ENCODE results near the gene LMNA. TPM values are rescaled to one million over a fixed set of nuclear protein-coding genes. Genes with fewer than 3 reads are reported as not detected.

Gene LMNA
- total and polyA plus RNA-seq, 10 of the 15 experiments (the other 5 are each of a cell fraction or from before 2014, with no cell fraction given), result 0.42 to 334 (median 81.1) TPM

GRCh38 chr1:156126043-156126629 lies 11.6 kb downstream of the LMNA start:
- no peaks in the 10 kb centered on the region for H3K9me3 ChIP-seq (replicated peaks; ENCODE audit: control insufficient read depth, insufficient read depth, low read length)
- H3K9ac ChIP-seq (ENCODE audit: control insufficient read depth, insufficient read depth, low read length), result peak overlapping the region; percentile 50
- no peaks in the 10 kb centered on the region for H4K20me1 ChIP-seq (ENCODE audit: control insufficient read depth, insufficient read depth)
- no peaks in the 10 kb centered on the region for H3K27me3 ChIP-seq (replicated peaks in 1 of 2; ENCODE audit: control insufficient read depth in 2 of 2, insufficient read depth in 2 of 2, low read length in 1 of 2)
- intact Hi-C loops (cut with micrococcal nuclease; ENCODE audit: unreplicated experiment), result no loop called here
- in situ Hi-C loops (cut with MboI), result no loop called here
- no peak for FAIRE-seq
- ATAC-seq, result peak; percentile 56
- peak overlapping the region; percentile 49; the same call in 1 of the 2 replicates for H2AFZ ChIP-seq (ENCODE audit: control insufficient read depth, low read depth, low read length)
- BruUV-seq (replicated peaks), result no TSS peak
- ChIA-PET RAD21 (ENCODE audit: unreplicated experiment) (interaction anchor here (0.6 to 22.2 kb wide), 6 partner anchors 10 to 212 kb away, joined by 3 to 695 read pairs (median 20); partner anchors contain the start of genes CCT3 and LMNA), CTCF (interaction anchor here (0.7 to 25.7 kb wide), 7 partner anchors 12 to 99 kb away, joined by 3 to 1294 read pairs (median 15); partner anchors contain the start of genes LMNA and SEMA4A), POLR2A (interaction anchor here (0.6 to 7.0 kb wide), 7 partner anchors 9 to 148 kb away, joined by 4 to 89 read pairs (median 10); partner anchors contain the start of gene LMNA), SMC1A (ENCODE audit: uncharacterized antibody, unreplicated experiment) (interaction anchor here (1.0 to 23.6 kb wide), 6 partner anchors 9 to 99 kb away, joined by 3 to 874 read pairs (median 22); partner anchors contain the start of genes LMNA and PMF1)
- no peak for DNase-seq (ENCODE audit: low read depth, low spot score)
- peak overlapping the region; percentile 87 for H3K27ac ChIP-seq (ENCODE audit: control insufficient read depth, insufficient read depth)
- 3% methylated on average over 11 of the region's 11 CpGs for WGBS (ENCODE audit: insufficient coverage, insufficient replicate concordance, low lambda C conversion rate, missing lambda C conversion rate)
- H3K79me2 ChIP-seq (ENCODE audit: control insufficient read depth, insufficient read depth, low read length), result peaks cover 61% of the 10 kb centered on the region
- peaks cover 0 to 3% of the 10 kb centered on the region in 2 experiments; a peak in 2 of 4 replicates for H3K36me3 ChIP-seq (ENCODE audit: control insufficient read depth in 2 of 2, insufficient read depth in 2 of 2, low read length in 1 of 2)
- H3K4me1 ChIP-seq (ENCODE audit: control insufficient read depth, insufficient read depth, low read length), result peaks cover 72% of the 10 kb centered on the region
- H3K4me3 ChIP-seq, result peak overlapping the region; percentile 39; the same call in 1 of the 2 replicates
- H3K4me2 ChIP-seq (ENCODE audit: control insufficient read depth, insufficient read depth), result peak overlapping the region; percentile 78
- TF ChIP-seq HDGF (IDR thresholded peaks at IDR 0.05), result 0 out of 2 replicates have a peak, but pooled peaks have one; percentile 20
- TF ChIP-seq SRF (IDR thresholded peaks at IDR 0.05; ENCODE audit: low read depth in 2 of 2, low read length in 2 of 2), result 0 out of 4 replicates have a peak, but pooled peaks of 1 of the 2 experiments have one; percentile 37
- 0 out of 2 replicates have a peak, but pooled peaks have one; percentile 55 for TF ChIP-seq MEF2A (IDR thresholded peaks at IDR 0.05; ENCODE audit: insufficient read depth, low read depth, low read length)
- TF ChIP-seq POU2F2 (IDR thresholded peaks at IDR 0.05; ENCODE audit: borderline replicate concordance, low read depth, low read length), result peak; percentile 17; the same call in 1 of the 3 replicates
- TF ChIP-seq GATAD2B (conservative IDR thresholded peaks at IDR 0.05; ENCODE audit: low read depth), result peak; percentile 47; the same call in 1 of the 2 replicates
- peak; percentile 27; the same call in 1 of the 2 replicates for TF ChIP-seq ZNF687 (IDR thresholded peaks at IDR 0.05)
- peak; percentile 27; the same call in 1 of the 2 replicates for TF ChIP-seq POLR2A (IDR thresholded peaks at IDR 0.05; ENCODE audit: low read depth, low read length)
- no peak for TF ChIP-seq ASH2L (IDR thresholded peaks at IDR 0.05; ENCODE audit: borderline replicate concordance, low read depth)
- TF ChIP-seq POLR2AphosphoS5 (IDR thresholded peaks at IDR 0.05; ENCODE audit: low read length), result peak; percentile 44; the same call in 1 of the 2 replicates
- no peak for TF ChIP-seq CHD2 (IDR thresholded peaks at IDR 0.05; ENCODE audit: borderline replicate concordance, low read depth, low read length)
- TF ChIP-seq ATF2 (IDR thresholded peaks at IDR 0.05; ENCODE audit: low read length), result no peak
- TF ChIP-seq SIN3A (IDR thresholded peaks at IDR 0.05; ENCODE audit: low read depth, low read length), result no peak
- TF ChIP-seq FOXM1 (IDR thresholded peaks at IDR 0.05; ENCODE audit: low read depth, low read length), result no peak
- no peak for TF ChIP-seq RFX5 (IDR thresholded peaks at IDR 0.05; ENCODE audit: low read depth, low read length)
- peak; percentile 77 for TF ChIP-seq MEF2B (IDR thresholded peaks at IDR 0.05; ENCODE audit: partially characterized antibody, poor library complexity, severe bottlenecking)
- no peak for TF ChIP-seq POLR2AphosphoS2 (IDR thresholded peaks at IDR 0.05; ENCODE audit: low read depth, low read length)
- peak; percentile 58 for TF ChIP-seq IKZF1 (conservative IDR thresholded peaks at IDR 0.05)
- no peak for TF ChIP-seq MXI1 (IDR thresholded peaks at IDR 0.05; ENCODE audit: low read depth, low read length)
- TF ChIP-seq CBFB (IDR thresholded peaks at IDR 0.05; ENCODE audit: low read depth), result 0 out of 2 replicates have a peak, but pooled peaks have one; percentile 42

Data from GM12878 (cell line).